Memory B cell (primary cell): ENCODE data around the gene SPECC1.
"Not testable (repeated sequence)": the region's sequence is repeated elsewhere in the genome, so short reads cannot be mapped to it uniquely, and the experiment has no call there.

Source experiments
- ATAC-seq: fragments of 150-1000 bp; cut with Tn5 transposase; 2 replicates; pipeline ENCODE4 v1.10.0; 2021; ENCODE audit warnings: low read depth, mild to moderate bottlenecking, moderate library complexity
- DNase-seq, 2 donors: peaks; one replicate each; pipeline ENCODE4 v3.0.0; 2022; ENCODE audit warnings: low spot score in 2 of 2
- H3K27ac Mint-ChIP-seq: one replicate; pipeline ENCODE4 v1.8.0; 2022; ENCODE audit warnings: mild to moderate bottlenecking, moderate library complexity, mixed read lengths
- H3K27me3 Mint-ChIP-seq: one replicate; pipeline ENCODE4 v1.8.0; 2022; ENCODE audit warnings: mixed read lengths
- H3K36me3 Mint-ChIP-seq: one replicate; pipeline ENCODE4 v1.8.0; 2022; ENCODE audit warnings: mild to moderate bottlenecking, mixed read lengths
- H3K4me1 Mint-ChIP-seq: one replicate; pipeline ENCODE4 v1.8.0; 2022; ENCODE audit warnings: mixed read lengths
- H3K4me3 Mint-ChIP-seq: one replicate; pipeline ENCODE4 v1.8.0; 2022; ENCODE audit warnings: mild to moderate bottlenecking, moderate library complexity, mixed read lengths
- H3K9me3 Mint-ChIP-seq: one replicate; pipeline ENCODE4 v1.8.0; 2022; ENCODE audit warnings: mixed read lengths

The SPECC1 gene

GRCh38 chr17:19991252-19991885, 17.8 kb upstream of the SPECC1 start:
- ATAC-seq (no peak), DNase-seq (no peak)
- Mint-ChIP-seq H3K4me3 (no peak overlapping the region), H3K36me3 (no peaks in the 10 kb centered on the region), H3K4me1 (peaks cover 3% of the 10 kb centered on the region), H3K27me3 (peaks cover 9% of the 10 kb centered on the region), H3K27ac (no peak overlapping the region), H3K9me3 (no peaks in the 10 kb centered on the region)

GRCh38 chr17:19992803-19993713, 16.1 kb upstream of the SPECC1 start:
- Mint-ChIP-seq H3K9me3 (no peaks in the 10 kb centered on the region), H3K4me1 (peaks cover 3% of the 10 kb centered on the region), H3K27me3 (peaks cover 14% of the 10 kb centered on the region), H3K36me3 (no peaks in the 10 kb centered on the region), H3K27ac (no peak overlapping the region), H3K4me3 (peak overlapping the region; percentile 19)
- ATAC-seq (peak; percentile 98), DNase-seq (peak; percentile 54 to 70)

DNA sequence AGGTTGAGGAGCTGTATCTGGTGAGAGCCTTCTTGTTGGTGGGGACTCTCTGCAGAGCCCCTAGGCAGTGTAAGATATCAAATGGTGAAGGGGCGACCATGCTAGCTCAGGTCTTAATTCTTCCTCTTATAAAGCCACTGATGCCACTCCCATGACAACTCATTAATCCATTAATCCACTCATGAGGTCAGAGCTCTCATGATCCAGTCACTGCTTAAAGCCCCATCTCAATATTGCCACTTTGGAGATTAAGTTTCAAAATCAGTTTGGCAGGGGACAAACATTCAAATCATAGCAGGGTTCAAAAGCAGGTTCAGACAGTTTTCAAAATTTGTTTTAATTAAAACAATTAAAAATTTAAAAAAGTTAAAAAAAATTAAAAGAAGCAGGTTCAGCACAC, 13.1 kb upstream of the SPECC1 start:
- peaks cover 24% of the 10 kb centered on the region for H3K27me3 Mint-ChIP-seq
- H3K9me3 Mint-ChIP-seq: no peaks in the 10 kb centered on the region
- H3K36me3 Mint-ChIP-seq: no peaks in the 10 kb centered on the region
- peaks cover 3% of the 10 kb centered on the region for H3K4me1 Mint-ChIP-seq
- ATAC-seq: no peak
- no peak for DNase-seq
- no peak overlapping the region for H3K27ac Mint-ChIP-seq
- no peak overlapping the region for H3K4me3 Mint-ChIP-seq

GRCh38 chr17:19996502-19996901, 12.7 kb upstream of the SPECC1 start:
- H3K27me3 Mint-ChIP-seq: peaks cover 24% of the 10 kb centered on the region
- H3K9me3 Mint-ChIP-seq: no peaks in the 10 kb centered on the region
- H3K27ac Mint-ChIP-seq: no peak overlapping the region
- H3K4me3 Mint-ChIP-seq: no peak overlapping the region
- DNase-seq (no peak), ATAC-seq (no peak)
- peaks cover 3% of the 10 kb centered on the region for H3K4me1 Mint-ChIP-seq
- H3K36me3 Mint-ChIP-seq: no peaks in the 10 kb centered on the region

- Mint-ChIP-seq H3K27me3 (peaks cover 11% of the 10 kb centered on the region), H3K27ac (peak overlapping the region; percentile 53), H3K4me3 (peak overlapping the region; percentile 96), H3K4me1 (peaks cover 6% of the 10 kb centered on the region), H3K36me3 (no peaks in the 10 kb centered on the region), H3K9me3 (no peaks in the 10 kb centered on the region)
- ATAC-seq: peak; percentile 11
- DNase-seq: peak; percentile 6 to 28
Measured at GRCh38 chr17:20008242-20009051, 712 bp upstream of the SPECC1 start.

GRCh38 chr17:20009052-20009301, 182 bp upstream of the SPECC1 start:
- Mint-ChIP-seq H3K4me1 (peaks cover 6% of the 10 kb centered on the region), H3K27ac (peak overlapping the region; percentile 53), H3K36me3 (no peaks in the 10 kb centered on the region), H3K27me3 (peaks cover 13% of the 10 kb centered on the region), H3K4me3 (peak overlapping the region; percentile 96), H3K9me3 (no peaks in the 10 kb centered on the region)
- no peak for DNase-seq
- no peak for ATAC-seq

DNA sequence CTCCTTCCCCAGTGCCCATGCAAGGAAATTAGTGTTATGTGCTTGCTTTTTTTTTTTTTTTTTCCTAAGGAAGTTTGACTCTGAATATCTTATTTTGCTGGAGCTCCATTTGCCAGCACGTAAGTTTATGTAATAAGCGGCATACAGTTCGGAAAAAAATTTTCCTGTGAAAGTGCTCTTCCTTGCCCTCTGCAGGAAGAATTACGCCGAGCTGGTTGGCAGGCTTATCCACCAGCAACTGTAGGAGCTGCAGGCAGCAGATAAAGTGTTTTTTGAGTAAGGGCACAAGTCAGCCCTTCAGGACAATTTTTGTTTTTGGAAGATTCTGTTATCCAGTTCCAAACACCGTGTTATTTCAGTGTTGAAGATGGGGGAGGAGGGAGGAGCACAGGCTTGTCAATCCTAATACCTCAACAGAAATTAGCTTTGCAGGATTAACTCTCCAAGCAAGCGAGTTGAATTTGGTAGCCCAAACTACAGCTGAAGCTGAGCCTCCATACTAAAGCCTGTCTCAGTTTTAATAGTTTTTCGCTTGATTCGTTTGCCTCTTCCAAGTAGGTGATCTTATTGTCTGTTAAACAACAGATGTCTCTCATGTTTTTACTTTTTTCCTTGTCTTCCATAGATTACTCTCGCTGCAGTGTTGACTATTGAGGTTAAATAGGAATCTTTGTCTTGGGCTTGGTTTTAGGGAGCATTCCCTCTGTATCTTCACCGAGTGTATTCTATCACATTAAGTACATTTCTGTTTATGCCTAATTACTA, 1.1 kb downstream of the SPECC1 start:
- H3K9me3 Mint-ChIP-seq: no peaks in the 10 kb centered on the region
- peak overlapping the region; percentile 79 for H3K4me3 Mint-ChIP-seq
- peaks cover 12% of the 10 kb centered on the region for H3K27me3 Mint-ChIP-seq
- no peak for ATAC-seq
- H3K4me1 Mint-ChIP-seq: peaks cover 6% of the 10 kb centered on the region
- DNase-seq: no peak
- no peak overlapping the region for H3K27ac Mint-ChIP-seq
- H3K36me3 Mint-ChIP-seq: no peaks in the 10 kb centered on the region

- H3K4me3 Mint-ChIP-seq: peak overlapping the region; percentile 30
- no peaks in the 10 kb centered on the region for H3K9me3 Mint-ChIP-seq
- H3K36me3 Mint-ChIP-seq: no peaks in the 10 kb centered on the region
- no peak overlapping the region for H3K27ac Mint-ChIP-seq
- H3K27me3 Mint-ChIP-seq: peaks cover 12% of the 10 kb centered on the region
- DNase-seq (no peak), ATAC-seq (no peak)
- H3K4me1 Mint-ChIP-seq: peaks cover 6% of the 10 kb centered on the region
Measured at GRCh38 chr17:20010936-20011335, 1.8 kb downstream of the SPECC1 start.

- Mint-ChIP-seq H3K4me1 (peaks cover 6% of the 10 kb centered on the region), H3K27me3 (peaks cover 10% of the 10 kb centered on the region), H3K9me3 (no peaks in the 10 kb centered on the region), H3K36me3 (no peaks in the 10 kb centered on the region), H3K27ac (no peak overlapping the region), H3K4me3 (no peak overlapping the region)
- DNase-seq (no peak), ATAC-seq (no peak)
Measured at GRCh38 chr17:20012017-20012536, 2.9 kb downstream of the SPECC1 start.

DNA sequence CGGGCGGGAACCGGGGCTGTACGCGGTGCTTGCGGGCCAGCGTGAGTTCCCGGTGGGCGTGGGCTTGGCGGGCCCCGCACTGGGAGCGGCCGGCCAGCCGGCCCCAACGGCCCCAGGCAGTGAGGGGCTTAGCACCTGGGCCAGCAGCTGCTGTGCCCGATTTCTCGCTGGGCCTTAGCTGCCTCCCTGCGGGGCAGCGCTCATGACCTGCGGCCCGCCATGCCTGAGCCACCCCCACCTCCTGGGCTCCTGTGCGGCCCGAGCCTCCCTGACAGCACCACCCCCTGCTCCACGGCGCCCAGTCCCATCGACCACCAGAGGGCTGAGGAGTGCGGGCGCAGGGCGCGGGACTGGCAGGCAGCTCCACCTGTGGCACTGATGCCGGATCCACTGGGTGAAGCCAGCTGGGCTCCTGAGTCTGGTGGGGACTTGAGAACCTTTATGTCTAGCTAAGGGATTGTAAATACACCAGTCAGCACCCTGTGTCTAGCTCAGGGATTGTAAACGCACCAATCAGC, 7.4 kb downstream of the SPECC1 start:
- not testable (repeated sequence) for DNase-seq, H3K36me3 Mint-ChIP-seq, H3K27ac Mint-ChIP-seq, H3K4me1 Mint-ChIP-seq, ATAC-seq, H3K27me3 Mint-ChIP-seq, H3K9me3 Mint-ChIP-seq, H3K4me3 Mint-ChIP-seq

DNA sequence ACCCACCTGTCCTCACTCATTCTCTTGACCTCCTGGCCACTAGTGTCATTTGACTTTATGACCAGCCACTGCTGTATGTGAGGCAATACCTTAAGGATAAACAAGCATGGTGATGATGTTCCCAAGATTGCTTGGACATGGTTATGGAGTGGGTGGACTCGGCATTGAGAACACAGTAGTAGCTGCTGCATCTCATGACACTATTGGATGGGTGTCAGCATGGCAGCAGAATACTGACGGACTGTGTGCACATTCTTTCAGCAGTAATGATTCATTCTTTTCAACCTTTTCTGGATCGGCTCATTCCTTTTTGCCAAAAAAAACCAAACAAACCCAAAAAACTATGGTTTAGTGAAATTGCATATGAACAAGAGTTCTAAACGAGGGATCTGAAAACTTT, 13.5 kb downstream of the SPECC1 start:
- ATAC-seq (no peak), DNase-seq (no peak)
- Mint-ChIP-seq H3K9me3 (no peaks in the 10 kb centered on the region), H3K27ac (no peak overlapping the region), H3K36me3 (no peaks in the 10 kb centered on the region), H3K27me3 (peaks cover 6% of the 10 kb centered on the region), H3K4me1 (no peaks in the 10 kb centered on the region), H3K4me3 (no peak overlapping the region)

GRCh38 chr17:20026960-20027359, 17.8 kb downstream of the SPECC1 start:
- Mint-ChIP-seq H3K36me3 (no peaks in the 10 kb centered on the region), H3K27ac (no peak overlapping the region), H3K27me3 (peaks cover 3% of the 10 kb centered on the region), H3K9me3 (no peaks in the 10 kb centered on the region), H3K4me3 (no peak overlapping the region), H3K4me1 (no peaks in the 10 kb centered on the region)
- no peak for DNase-seq
- no peak for ATAC-seq

- H3K36me3 Mint-ChIP-seq: peaks cover 2% of the 10 kb centered on the region
- peaks cover 3% of the 10 kb centered on the region for H3K4me1 Mint-ChIP-seq
- no peak overlapping the region for H3K4me3 Mint-ChIP-seq
- DNase-seq (no peak), ATAC-seq (no peak)
- H3K27ac Mint-ChIP-seq: no peak overlapping the region
- peaks cover 4% of the 10 kb centered on the region for H3K9me3 Mint-ChIP-seq
- peaks cover 2% of the 10 kb centered on the region for H3K27me3 Mint-ChIP-seq
Measured at GRCh38 chr17:20028443-20028842, 19.3 kb downstream of the SPECC1 start.
